HG03095 (cell line): ENCODE measurements around the gene PINK1.
"Not testable (repeated sequence)": the region's sequence is repeated elsewhere in the genome, so short reads cannot be mapped to it uniquely, and the experiment has no call there.

Source experiments
- ATAC-seq: cut with Tn5 transposase; IDR thresholded peaks from one replicate; pipeline ENCODE4 v1.9.1; 2021; ENCODE audit warnings: moderate library complexity; ENCODE audit not compliant: unreplicated experiment

Gene PINK1

GRCh38 chr1:20673626-20674025 lies 40.4 kb downstream of the PINK1 start:
- not testable (repeated sequence) for ATAC-seq

GRCh38 chr1:20678599-20678998 lies 45.3 kb downstream of the PINK1 start:
- ATAC-seq = no peak

- no peak for ATAC-seq
Observed at GRCh38 chr1:20680269-20680668, 47.0 kb downstream of the PINK1 start.

GRCh38 chr1:20681999-20682398 lies 48.7 kb downstream of the PINK1 start:
- ATAC-seq = no peak

- ATAC-seq = no peak
Observed at GRCh38 chr1:20682571-20683236, 49.4 kb downstream of the PINK1 start.

GRCh38 chr1:20683614-20684013 lies 50.4 kb downstream of the PINK1 start:
- no peak for ATAC-seq

GRCh38 chr1:20684050-20684620 lies 50.9 kb downstream of the PINK1 start:
- ATAC-seq = no peak

- no peak for ATAC-seq
Observed at GRCh38 chr1:20684651-20685050, 51.4 kb downstream of the PINK1 start.

GRCh38 chr1:20685099-20685662 lies 51.9 kb downstream of the PINK1 start:
- no peak for ATAC-seq

GRCh38 chr1:20685741-20686140 lies 52.5 kb downstream of the PINK1 start:
- no peak for ATAC-seq

- no peak for ATAC-seq
Observed at GRCh38 chr1:20686883-20687725, 53.8 kb downstream of the PINK1 start.

GRCh38 chr1:20689645-20690056 lies 56.4 kb downstream of the PINK1 start:
- ATAC-seq = no peak

- no peak for ATAC-seq
Observed at GRCh38 chr1:20691872-20692271, 58.6 kb downstream of the PINK1 start.

GRCh38 chr1:20693623-20694022 lies 60.4 kb downstream of the PINK1 start:
- ATAC-seq = no peak

GRCh38 chr1:20695515-20695914 lies 62.3 kb downstream of the PINK1 start:
- ATAC-seq = no peak

GRCh38 chr1:20696397-20697333 lies 63.4 kb downstream of the PINK1 start:
- ATAC-seq = peak; percentile 65

GRCh38 chr1:20697563-20697962 lies 64.3 kb downstream of the PINK1 start:
- no peak for ATAC-seq

GRCh38 chr1:20698195-20698910 lies 65.1 kb downstream of the PINK1 start:
- no peak for ATAC-seq

- no peak for ATAC-seq
Observed at GRCh38 chr1:20699558-20699957, 66.3 kb downstream of the PINK1 start.

GRCh38 chr1:20700636-20701215 lies 67.5 kb downstream of the PINK1 start:
- ATAC-seq = no peak
